Ascending aorta (tissue), 2 donors: ENCODE results near the gene LARGE2. TPM values are rescaled to one million over a fixed set of nuclear protein-coding genes. Genes with fewer than 3 reads are reported as not detected.

ENCODE experiments used
- DNase-seq, 2 donors: peaks; one replicate each; pipeline ENCODE4 v3.0.0-alpha.2; 2019; ENCODE audit warnings: low spot score in 2 of 2
- H3K27ac ChIP-seq, 2 donors: fragments of 200-600 bp; sonication (generic); one replicate each; pipeline ENCODE4 v1.5.1; 2016 to 2017; ENCODE audit warnings: mild to moderate bottlenecking in 1 of 2
- H3K27me3 ChIP-seq: fragments of 200-600 bp; sonication (generic); one replicate; pipeline ENCODE4 v1.5.1; 2017
- H3K36me3 ChIP-seq, 2 donors: fragments of 200-600 bp; sonication (generic); one replicate each; pipeline ENCODE4 v1.5.1; 2016
- H3K4me1 ChIP-seq, 2 donors: fragments of 200-600 bp; sonication (generic); one replicate each; pipeline ENCODE4 v1.5.1; 2016 to 2017; ENCODE audit warnings: mild to moderate bottlenecking in 1 of 2
- H3K4me3 ChIP-seq, 2 donors: fragments of 200-600 bp; sonication (generic); one replicate each; pipeline ENCODE4 v1.5.1; 2016 to 2017; ENCODE audit warnings: mild to moderate bottlenecking in 1 of 2
- H3K9me3 ChIP-seq, 2 donors: fragments of 200-600 bp; sonication (generic); one replicate each; pipeline ENCODE4 v1.5.1; 2016
- intact Hi-C: fragments of 100-400 bp; cut with DNase I; formaldehyde crosslinking; loops from one replicate; pipeline ENCODE4 v1.15.1; 2023
- total RNA-seq: library from RNA; depleted of rRNA; stranded (reverse); fragments of >200 nt; gene quantifications from one replicate; pipeline ENCODE4 v1.1.0, GENCODE V29; 2016
- TF ChIP-seq, protein P1 (sequence below), 3 experiments: fragments of 200-600 bp in 2 of 3; fragments of 450-650 bp in 1 of 3; sonication (generic) in 2 of 3; IDR thresholded peaks; one replicate each; pipeline ENCODE4 v1.5.1; 2016 to 2019; ENCODE audit warnings: antibody characterized with exemption in 3 of 3, mild to moderate bottlenecking in 1 of 3, moderate library complexity in 1 of 3

Gene LARGE2
- total RNA-seq, 1 donor from 2014 or later: not detected

DNA sequence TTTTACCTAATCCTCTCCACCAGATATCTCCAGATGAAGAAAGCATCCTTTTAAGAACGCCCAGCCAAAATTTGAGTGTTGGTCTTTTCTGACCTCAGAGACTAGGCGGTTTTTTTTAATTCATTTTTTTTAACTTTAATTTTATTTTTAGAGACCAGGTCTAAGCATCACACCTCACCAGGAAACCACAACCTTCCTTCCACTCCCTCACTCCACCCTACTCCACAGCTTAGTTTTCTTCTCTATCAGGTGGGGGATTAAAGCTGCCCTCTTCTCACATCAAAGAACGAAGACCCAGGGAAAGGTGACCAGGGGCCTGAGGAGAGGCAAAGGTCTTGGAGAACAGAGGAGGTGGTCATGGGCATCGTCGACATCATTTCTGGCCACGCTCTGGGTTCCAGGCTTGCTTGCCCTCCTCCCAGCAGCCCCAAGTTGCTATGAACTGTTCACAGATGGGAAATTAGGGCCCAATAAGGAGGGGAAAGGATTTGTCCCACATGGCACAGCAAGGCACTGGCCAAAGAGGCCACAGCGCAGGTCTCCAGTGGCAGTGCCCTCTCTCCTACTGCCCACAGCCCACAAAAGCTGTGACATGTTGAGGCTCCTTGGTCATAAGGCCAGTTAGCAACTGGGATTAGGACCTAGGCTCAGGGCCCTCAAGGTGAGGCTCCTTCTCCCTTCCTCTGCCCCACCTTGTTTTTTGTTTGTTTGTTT is 3.3 kb upstream of the LARGE2 start:
- DNase-seq: no peak
- intact Hi-C loops: loop anchor here (1.0 to 5.0 kb wide), 7 partner anchors 20 to 1488 kb away; partner anchors contain the start of genes CRY2, PHF21A, SLC35C1 and SLC39A13
- Histone ChIP-seq H3K9me3 (no peaks in the 10 kb centered on the region), H3K27me3 (peaks cover 17% of the 10 kb centered on the region), H3K4me1 (peaks cover 11 to 21% of the 10 kb centered on the region in 2 donors), H3K36me3 (peaks cover 5 to 20% of the 10 kb centered on the region in 2 donors), H3K27ac (no peak overlapping the region), H3K4me3 (peak overlapping the region; percentile 67 to 91)
- TF ChIP-seq, protein P1, sequence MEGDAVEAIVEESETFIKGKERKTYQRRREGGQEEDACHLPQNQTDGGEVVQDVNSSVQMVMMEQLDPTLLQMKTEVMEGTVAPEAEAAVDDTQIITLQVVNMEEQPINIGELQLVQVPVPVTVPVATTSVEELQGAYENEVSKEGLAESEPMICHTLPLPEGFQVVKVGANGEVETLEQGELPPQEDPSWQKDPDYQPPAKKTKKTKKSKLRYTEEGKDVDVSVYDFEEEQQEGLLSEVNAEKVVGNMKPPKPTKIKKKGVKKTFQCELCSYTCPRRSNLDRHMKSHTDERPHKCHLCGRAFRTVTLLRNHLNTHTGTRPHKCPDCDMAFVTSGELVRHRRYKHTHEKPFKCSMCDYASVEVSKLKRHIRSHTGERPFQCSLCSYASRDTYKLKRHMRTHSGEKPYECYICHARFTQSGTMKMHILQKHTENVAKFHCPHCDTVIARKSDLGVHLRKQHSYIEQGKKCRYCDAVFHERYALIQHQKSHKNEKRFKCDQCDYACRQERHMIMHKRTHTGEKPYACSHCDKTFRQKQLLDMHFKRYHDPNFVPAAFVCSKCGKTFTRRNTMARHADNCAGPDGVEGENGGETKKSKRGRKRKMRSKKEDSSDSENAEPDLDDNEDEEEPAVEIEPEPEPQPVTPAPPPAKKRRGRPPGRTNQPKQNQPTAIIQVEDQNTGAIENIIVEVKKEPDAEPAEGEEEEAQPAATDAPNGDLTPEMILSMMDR (IDR thresholded peaks at IDR 0.05): no peak

DNA sequence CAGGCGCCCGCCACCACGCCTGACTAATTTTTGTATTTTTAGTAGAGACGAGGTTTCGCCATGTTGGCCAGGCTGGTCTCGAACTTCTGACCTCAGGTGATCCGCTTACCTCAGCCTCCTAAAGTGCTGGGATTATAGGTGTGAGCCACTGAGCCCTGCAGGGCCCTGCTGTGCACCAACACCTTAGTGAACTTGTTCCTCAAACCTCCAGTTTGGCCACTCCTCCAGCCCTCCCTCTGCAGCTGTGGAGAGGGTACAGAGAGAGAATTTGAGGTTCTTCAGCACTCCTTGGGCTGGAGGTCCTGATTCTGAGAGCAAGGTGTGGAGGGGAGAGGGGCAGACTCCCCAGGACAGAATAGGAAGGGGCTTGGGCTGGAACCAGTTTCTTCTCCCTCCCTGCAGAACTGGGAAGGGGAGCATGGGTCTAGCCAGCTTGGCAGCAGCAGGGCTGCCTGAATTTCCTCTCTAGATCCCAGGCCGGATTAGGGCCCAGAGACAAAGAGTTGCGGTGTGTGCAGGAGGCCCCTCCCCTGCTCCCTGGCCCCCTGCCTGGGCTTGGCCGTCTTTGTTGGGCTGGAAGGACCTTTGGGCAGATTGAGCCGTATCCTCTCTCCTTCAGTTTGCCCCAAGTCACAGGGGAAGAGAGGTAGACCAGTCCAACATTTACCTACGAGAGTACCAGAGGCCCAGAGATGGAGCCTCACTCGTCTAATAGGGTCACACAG is 2.5 kb upstream of the LARGE2 start:
- Histone ChIP-seq H3K4me1 (peaks cover 11 to 21% of the 10 kb centered on the region in 2 donors), H3K27me3 (peaks cover 17% of the 10 kb centered on the region), H3K4me3 (no peak overlapping the region), H3K9me3 (no peaks in the 10 kb centered on the region), H3K36me3 (peaks cover 0 to 11% of the 10 kb centered on the region in 2 donors), H3K27ac (no peak overlapping the region)
- DNase-seq: no peak
- intact Hi-C loops: loop anchor here (5.0 kb wide), 4 partner anchors 113 to 1487 kb away; partner anchors contain the start of genes PHF21A, SLC35C1 and SLC39A13
- TF ChIP-seq, protein P1 (IDR thresholded peaks at IDR 0.05): no peak

DNA sequence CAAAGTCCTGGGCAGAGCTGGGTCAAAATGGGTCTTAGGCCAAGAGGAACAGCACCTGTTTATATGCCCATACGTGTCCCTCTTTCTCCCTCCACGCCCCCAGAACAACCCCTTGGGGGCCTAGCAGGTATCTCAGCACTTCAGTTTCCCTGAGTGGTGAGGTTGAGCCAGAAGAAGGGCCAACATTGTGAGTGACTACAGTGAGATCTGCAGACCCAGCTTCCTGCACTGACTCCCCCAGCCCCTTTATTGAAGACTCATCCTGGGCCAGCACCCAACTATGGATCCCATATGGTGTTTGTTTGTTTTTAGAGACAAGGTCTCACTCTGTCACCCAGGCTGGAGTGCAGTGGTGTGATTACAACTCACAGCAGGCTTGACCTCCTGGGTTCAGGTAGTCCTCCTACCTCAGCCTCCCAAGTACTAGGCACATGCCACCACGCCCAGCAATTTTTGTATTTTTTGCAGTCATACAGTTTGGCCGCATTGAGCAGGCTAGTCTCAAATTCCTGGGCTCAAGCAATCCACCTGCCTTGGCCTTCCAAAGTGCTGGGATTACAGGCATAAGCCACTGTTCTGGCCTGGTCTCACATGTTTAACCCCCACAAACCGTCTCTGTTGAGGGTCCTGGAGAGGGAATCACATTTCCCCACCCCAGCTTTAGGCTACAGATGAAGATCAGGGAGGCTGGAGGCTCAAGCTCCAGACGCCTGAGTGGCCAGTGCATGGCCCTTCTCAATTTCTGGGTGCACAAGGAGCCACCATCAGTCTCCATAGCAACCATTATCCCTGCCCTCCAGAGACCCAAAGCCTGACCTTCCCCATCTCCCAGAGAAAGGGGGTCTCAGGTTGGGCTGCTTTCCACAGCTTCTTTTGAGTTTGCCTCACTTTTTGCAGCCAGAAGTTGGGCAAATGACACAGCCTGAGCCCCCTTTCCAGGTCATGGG is 1.7 kb upstream of the LARGE2 start:
- no peak overlapping the region for H3K27ac ChIP-seq
- H3K4me3 ChIP-seq: no peak overlapping the region
- H3K9me3 ChIP-seq: no peaks in the 10 kb centered on the region
- TF ChIP-seq, protein P1 (IDR thresholded peaks at IDR 0.05): no peak
- peaks cover 17% of the 10 kb centered on the region for H3K27me3 ChIP-seq
- peaks cover 0 to 3% of the 10 kb centered on the region in 2 donors for H3K36me3 ChIP-seq
- H3K4me1 ChIP-seq: peaks cover 11 to 21% of the 10 kb centered on the region in 2 donors
- intact Hi-C loops: no loop called here
- no peak for DNase-seq

DNA sequence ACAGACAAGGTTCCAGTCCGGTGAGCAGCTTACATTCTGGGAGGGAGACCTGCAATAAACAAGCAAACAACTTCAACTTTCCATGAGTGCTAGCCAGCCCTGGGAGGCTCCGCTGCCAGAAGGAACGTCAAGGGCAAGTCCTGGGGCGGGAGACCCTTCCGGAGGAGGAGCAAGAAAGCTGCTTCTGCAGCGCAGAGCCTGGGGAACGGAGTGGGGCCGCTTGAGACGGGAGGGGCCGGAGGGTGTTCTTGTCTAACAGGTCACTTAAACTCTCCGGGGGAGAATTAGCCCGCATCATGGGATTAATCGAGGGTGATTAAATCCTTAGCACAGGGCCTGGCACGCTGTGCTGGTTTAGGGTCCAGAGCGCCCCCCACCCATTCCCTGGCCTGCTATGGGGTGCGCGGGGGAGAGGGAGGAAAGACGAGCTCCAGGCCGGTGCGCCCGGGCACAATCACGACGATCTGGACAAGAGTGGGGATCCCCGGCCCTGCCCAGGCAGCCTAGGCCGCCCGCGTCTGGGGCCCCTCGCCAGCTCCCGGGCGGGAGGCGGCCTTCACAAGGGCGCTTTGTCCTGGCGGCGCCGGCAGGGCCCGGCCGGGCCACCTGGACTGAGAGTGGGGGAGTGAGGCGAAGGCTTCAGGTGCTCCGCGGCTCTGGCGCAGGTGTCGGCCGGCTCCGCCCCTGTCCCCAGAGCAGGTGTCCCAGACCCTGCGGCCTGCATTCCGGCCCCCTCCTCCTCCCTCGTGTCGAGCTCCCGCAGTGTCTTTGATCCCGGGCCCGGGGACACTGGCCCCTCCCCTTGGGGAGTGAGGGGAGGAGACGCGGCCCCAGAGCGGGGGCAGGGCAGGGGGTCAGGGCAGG is 663 bp upstream of the LARGE2 start:
- Histone ChIP-seq H3K27ac (no peak overlapping the region), H3K27me3 (peaks cover 17% of the 10 kb centered on the region), H3K36me3 (no peaks in the 10 kb centered on the region), H3K4me1 (peaks cover 11 to 13% of the 10 kb centered on the region in 2 donors), H3K9me3 (no peaks in the 10 kb centered on the region), H3K4me3 (peak overlapping the region; percentile 52 to 57)
- intact Hi-C loops: no loop called here
- TF ChIP-seq, protein P1 (IDR thresholded peaks at IDR 0.05): no peak
- DNase-seq: no peak
